NCI-H2107 (cell line): Measurements from ENCODE around the gene CUBN.

Source experiments
- DNase-seq: peaks from one replicate; lab custom pipeline; 2025; lab: John Stamatoyannopoulos, UW

CUBN gene

GRCh38 chr10:17010363-17011145, 119.1 kb downstream of the CUBN start:
- no peak for DNase-seq

- DNase-seq: no peak
These were observed 120.4 kb downstream of the CUBN start for GRCh38 chr10:17009212-17009700.

- DNase-seq: no peak
These were observed 122.2 kb downstream of the CUBN start for GRCh38 chr10:17007418-17007770.

- DNase-seq: no peak
These were observed 122.8 kb downstream of the CUBN start for GRCh38 chr10:17006631-17007417.

- no peak for DNase-seq
These were observed 123.7 kb downstream of the CUBN start for GRCh38 chr10:17005621-17006566.

- DNase-seq: no peak
These were observed 124.7 kb downstream of the CUBN start for GRCh38 chr10:17004801-17005380.

- DNase-seq: no peak
These were observed 125.8 kb downstream of the CUBN start for GRCh38 chr10:17003651-17004286.

GRCh38 chr10:17003151-17003550, 126.5 kb downstream of the CUBN start:
- DNase-seq: no peak

GRCh38 chr10:17001961-17002749, 127.5 kb downstream of the CUBN start:
- DNase-seq: no peak

GRCh38 chr10:17001297-17001744, 128.3 kb downstream of the CUBN start:
- DNase-seq: no peak

- no peak for DNase-seq
These were observed 129.8 kb downstream of the CUBN start for GRCh38 chr10:16999665-17000451.

GRCh38 chr10:16996530-16996964, 133.1 kb downstream of the CUBN start:
- no peak for DNase-seq

GRCh38 chr10:16995867-16996529, 133.6 kb downstream of the CUBN start:
- DNase-seq: no peak

GRCh38 chr10:16993186-16993585, 136.4 kb downstream of the CUBN start:
- DNase-seq: no peak

GRCh38 chr10:16992611-16993119, 136.9 kb downstream of the CUBN start:
- DNase-seq: no peak

GRCh38 chr10:16991011-16991410, 138.6 kb downstream of the CUBN start:
- no peak for DNase-seq

GRCh38 chr10:16989826-16990293, 139.8 kb downstream of the CUBN start:
- DNase-seq: no peak

GRCh38 chr10:16988900-16989299, 140.7 kb downstream of the CUBN start:
- no peak for DNase-seq
